GDM1 (cell line): ENCODE data around the gene CCND1.

Experiments
- DNase-seq: peaks from one replicate; lab custom pipeline; 2025; lab: John Stamatoyannopoulos, UW

Gene CCND1

GRCh38 chr11:69640995-69641581 is at the start of gene CCND1:
CCND1 (plus strand) TSS chr11:69641156; CDS start chr11:69641314, 158 bp downstream.
- DNase-seq = peak; percentile 41

DNA sequence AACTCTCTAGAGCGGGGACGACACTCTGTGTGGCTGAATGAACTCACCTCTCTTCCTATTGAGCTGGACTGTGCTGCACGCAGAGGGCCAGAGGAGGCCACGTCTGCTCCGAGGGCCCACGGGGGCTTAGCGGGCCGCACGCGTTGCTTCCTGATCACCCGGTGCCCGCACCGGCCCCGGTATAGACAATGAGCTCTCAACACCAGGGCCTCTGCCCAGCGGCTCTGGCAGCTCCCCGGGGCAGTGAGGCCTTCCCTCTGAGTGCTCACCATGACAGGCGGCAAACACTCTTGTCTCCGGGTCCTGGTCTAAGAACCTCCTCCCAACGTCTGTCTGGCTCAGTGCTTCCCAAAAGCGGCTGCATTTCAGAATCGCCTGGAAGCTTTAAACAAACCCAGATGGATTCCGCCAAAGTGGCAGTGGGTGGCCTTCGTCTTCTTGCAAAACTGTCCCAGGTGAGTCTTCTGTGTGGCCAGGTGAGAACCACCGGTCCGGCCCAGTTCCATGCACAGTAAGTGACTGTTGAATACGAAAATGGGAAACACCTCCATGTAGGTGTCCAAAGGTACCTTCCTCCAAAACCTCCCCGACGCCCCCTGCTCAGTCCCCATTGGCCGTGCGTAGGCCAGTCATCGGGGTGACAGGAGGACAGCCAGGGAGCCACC is 47.8 kb upstream of the CCND1 start:
- no peak for DNase-seq

- no peak for DNase-seq
Measured at GRCh38 chr11:69593851-69594250, 47.1 kb upstream of the CCND1 start.

GRCh38 chr11:69594481-69594880 is 46.5 kb upstream of the CCND1 start:
- DNase-seq = no peak

DNA sequence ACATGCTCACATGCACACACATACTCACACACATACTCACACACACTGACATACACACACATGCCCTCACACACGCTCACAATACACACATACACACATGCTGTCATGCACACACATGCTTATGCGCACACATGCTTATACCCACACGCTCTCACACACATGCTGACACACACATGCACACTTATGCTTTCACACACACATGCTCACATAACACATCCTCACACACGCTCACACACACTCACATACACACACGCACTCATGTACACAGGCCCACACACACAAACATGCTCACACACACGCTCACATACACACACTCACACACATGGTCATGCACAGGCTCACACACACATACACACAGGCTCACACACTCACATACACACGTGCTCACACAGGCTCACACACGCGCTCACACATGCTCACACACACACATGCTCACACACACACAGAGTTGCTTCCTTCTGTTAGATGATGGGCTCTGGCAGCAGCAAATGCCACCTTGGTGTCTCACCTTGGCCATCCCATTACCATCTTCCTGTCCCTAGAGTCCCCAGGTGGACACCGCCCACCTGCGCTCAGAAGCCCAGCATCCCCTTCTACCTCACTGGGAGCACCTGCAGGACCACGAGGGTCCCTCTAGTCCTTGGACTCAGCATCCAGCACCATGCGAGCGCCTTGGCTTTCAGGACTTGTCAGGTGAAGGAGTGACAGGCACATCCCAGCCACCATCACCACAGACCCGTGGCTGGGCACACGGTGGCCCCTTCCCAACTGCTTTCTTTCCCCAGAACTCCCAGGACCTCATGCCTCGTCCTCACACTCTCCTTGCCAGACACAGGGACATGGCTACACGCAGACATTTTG is 44.9 kb upstream of the CCND1 start:
- no peak for DNase-seq

- DNase-seq = no peak
Measured at GRCh38 chr11:69598147-69598546, 42.8 kb upstream of the CCND1 start.

GRCh38 chr11:69599502-69599901 is 41.5 kb upstream of the CCND1 start:
- no peak for DNase-seq

DNA sequence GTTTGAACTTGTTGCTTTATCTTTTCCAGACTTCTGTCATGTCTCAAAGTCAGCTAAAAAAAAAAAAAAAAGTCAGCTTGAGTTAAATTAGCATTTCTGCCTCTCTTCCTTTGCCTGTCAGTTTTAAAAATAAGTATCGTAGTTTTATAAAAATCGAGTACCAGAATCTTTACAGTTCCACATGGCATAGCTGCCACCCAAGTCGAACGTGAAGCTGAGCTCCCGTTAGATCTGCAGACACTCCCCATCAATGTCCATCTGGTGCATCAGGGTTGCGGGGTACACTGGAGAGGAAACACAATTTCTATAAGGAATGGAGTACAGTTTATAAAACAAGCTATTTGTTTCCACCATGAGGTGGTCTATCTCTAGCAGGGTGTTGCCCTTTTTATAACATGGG is 41.0 kb upstream of the CCND1 start:
- no peak for DNase-seq

GRCh38 chr11:69601011-69601975 is 39.7 kb upstream of the CCND1 start:
- no peak for DNase-seq

DNA sequence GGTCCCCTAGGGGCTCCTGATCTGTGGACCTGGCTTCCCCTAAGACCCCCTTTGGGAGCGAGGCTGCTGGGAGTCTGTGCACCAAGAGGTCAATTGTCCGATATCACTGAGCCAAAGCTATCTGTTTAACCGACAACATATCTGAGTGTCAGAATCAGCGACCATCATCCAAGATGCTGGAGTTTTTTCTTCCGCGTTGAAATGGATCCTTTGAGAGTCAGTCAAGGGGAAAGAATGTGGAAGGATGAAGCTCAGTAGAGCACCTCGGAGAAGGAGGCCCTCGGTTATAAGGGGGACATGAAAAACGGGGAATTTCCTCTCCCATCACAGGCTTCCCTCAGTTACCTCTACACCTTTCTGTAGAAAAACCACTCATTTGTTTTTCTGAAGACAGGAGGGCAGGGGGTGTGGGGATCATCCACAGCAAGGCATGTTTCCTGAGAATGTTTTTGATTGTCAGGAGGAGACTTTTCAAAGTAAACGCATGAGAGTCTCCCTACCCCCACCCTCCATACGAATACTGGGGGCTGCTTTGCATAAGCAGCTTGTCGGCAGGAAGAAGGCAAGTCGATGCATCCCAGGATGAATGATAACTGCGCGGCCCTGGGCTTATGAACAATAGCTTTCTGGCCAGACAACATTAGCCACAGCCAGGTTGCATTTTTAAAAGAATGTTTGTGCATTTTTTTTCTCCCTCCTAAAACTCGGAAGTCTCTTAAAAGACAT is 37.7 kb upstream of the CCND1 start:
- no peak for DNase-seq

- no peak for DNase-seq
Measured at GRCh38 chr11:69604055-69604454, 36.9 kb upstream of the CCND1 start.

DNA sequence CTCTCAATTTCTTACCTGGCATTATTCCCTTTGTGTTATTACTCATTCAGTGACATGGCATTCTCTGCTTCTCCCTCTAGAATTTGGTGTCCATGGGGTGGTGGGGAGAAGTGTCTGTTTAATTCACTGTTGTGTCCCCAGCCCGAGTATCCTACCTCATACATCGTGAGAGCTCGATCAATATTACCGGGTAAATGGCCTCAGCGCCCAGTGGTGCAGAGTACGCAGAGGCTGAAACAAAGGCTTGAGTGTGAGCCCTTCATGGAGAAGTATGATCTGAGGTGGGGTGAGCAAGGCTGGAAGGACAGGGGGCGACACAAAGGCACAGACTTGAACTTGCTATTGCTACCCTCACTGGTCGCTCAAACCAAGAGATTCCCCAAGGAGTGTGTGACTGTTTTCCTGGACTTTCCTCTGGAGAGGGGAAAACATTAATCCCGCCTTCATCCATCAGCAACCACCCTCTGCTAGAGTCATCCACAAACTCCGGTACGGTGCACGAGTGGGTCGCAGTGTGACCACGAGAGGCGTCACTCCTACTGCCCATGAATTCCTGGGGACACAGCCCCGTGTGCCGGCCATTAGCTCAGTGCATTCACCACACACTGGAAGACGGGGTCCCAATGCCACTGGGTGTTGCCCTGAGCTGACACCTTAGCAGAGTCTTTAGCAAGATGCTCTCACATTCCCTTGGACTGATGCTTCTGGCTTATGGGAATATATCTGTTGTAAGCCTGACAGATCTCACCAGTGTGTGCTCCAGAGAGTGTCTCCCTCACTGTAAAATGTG is 35.0 kb upstream of the CCND1 start:
- DNase-seq = no peak

DNA sequence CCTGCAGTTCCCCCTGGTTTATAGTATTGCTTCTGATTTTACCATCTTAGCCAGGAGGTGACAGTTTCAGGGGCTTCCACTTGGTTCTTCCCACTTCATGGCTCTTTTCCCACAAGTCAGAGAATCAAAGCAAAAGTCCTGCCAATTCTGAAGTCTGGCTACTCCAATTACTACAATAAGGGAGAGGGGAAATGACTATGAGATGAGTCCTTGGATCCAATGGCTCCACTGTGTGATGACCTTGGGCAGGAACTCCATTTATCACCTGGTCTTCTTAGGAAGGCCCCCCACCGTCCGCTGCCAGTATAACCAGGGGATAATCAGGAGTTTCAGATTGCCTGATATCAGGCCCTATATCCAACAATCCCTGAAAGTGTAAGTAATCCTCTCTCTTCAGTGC is 31.6 kb upstream of the CCND1 start:
- no peak for DNase-seq

GRCh38 chr11:69611548-69612526 is 29.1 kb upstream of the CCND1 start:
- DNase-seq = no peak

GRCh38 chr11:69613594-69613993 is 27.4 kb upstream of the CCND1 start:
- DNase-seq = no peak

GRCh38 chr11:69614085-69614484 is 26.9 kb upstream of the CCND1 start:
- DNase-seq = no peak

GRCh38 chr11:69615545-69616278 is 25.2 kb upstream of the CCND1 start:
- no peak for DNase-seq

DNA sequence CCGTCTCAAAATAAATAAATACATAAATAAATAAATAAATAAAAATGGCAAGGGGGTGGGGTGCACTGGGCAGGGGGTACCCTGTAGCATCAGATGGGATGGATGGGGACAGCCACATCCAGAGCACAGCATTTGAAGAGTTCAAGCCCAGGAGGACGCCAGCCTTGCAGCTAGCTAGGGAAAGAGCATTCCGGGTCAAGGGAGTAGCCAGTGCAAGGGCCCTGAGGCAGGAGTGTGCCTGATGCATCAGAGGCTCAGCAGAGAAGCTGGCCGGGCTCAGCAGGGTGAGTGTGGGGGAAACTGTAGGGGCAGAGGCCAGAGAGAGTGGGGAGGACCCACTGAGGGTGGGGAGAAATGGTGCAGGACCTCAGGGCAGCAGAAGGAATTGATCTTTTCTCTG is 23.7 kb upstream of the CCND1 start:
- no peak for DNase-seq

DNA sequence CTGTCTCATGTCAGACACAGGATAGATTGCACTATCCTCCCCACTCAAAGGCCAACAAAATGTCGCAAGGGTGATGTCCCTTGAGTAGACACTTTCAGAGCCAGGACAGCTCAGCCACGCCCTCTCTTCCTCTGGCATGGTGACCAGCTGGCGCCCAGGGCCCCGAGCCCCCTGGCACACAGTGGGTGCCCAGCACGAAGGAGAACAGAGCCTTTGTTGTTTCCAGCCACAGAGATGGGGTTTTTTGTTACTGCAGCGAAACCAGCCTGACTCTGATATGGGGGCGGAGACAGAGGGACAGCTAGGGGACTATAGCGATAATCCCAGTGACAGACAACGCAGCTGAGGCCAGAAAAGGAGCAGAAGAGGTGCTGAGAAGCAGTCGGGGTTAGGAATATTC is 23.3 kb upstream of the CCND1 start:
- DNase-seq = no peak
